GM23338 (cell line): ENCODE data around the gene GZF1. TPM values are rescaled to one million over a fixed set of nuclear protein-coding genes. Genes with fewer than 3 reads are reported as not detected.
A peak's percentile ranks its signal among the peaks of the same experiment; 100 is the strongest.

Experiments
- ATAC-seq: fragments of 200-7000 bp; cut with Tn5 transposase; 3 replicates; pipeline ENCODE4 v1.9.1; 2020
- DNase-seq: peaks from one replicate; pipeline ENCODE4 v3.0.0-alpha.2; 2015; ENCODE audit warnings: low spot score
- H2AFZ ChIP-seq: fragments of 200-600 bp; sonication (generic); 2 replicates; pipeline ENCODE4 v1.8.0; 2016; ENCODE audit warnings: antibody characterized with exemption, mild to moderate bottlenecking, moderate library complexity
- H3F3A ChIP-seq: fragments of 200-600 bp; sonication (generic); replicated peaks from 2 replicates; pipeline ENCODE4 v1.8.0; 2017; ENCODE audit warnings: antibody characterized with exemption, mixed run types, low read depth
- H3K27ac ChIP-seq: fragments of 200-600 bp; sonication (generic); 2 replicates; pipeline ENCODE4 v1.6.1; 2016; ENCODE audit warnings: low read depth
- H3K27me3 ChIP-seq: fragments of 200-600 bp; sonication (generic); 2 replicates; pipeline ENCODE4 v1.8.0; 2016; ENCODE audit warnings: mild to moderate bottlenecking, mixed run types, moderate library complexity; ENCODE audit not compliant: insufficient read depth
- H3K36me3 ChIP-seq: fragments of 200-600 bp; sonication (generic); 2 replicates; pipeline ENCODE4 v1.8.0; 2016; ENCODE audit warnings: mild to moderate bottlenecking; ENCODE audit not compliant: insufficient read depth
- H3K4me1 ChIP-seq: fragments of 200-600 bp; sonication (generic); 2 replicates; pipeline ENCODE4 v1.8.0; 2016; ENCODE audit warnings: mild to moderate bottlenecking, moderate library complexity; ENCODE audit not compliant: insufficient read depth
- H3K4me2 ChIP-seq: fragments of 200-600 bp; sonication (generic); 2 replicates; pipeline ENCODE4 v1.7.1; 2017; ENCODE audit warnings: mixed run types
- H3K4me3 ChIP-seq: fragments of 200-600 bp; sonication (generic); 2 replicates; pipeline ENCODE4 v1.6.1; 2016; ENCODE audit warnings: mixed run types
- H3K79me2 ChIP-seq: fragments of 200-600 bp; sonication (generic); replicated peaks from 2 replicates; pipeline ENCODE4 v1.8.0; 2017; ENCODE audit warnings: mild to moderate bottlenecking; ENCODE audit not compliant: insufficient read depth
- H3K9me2 ChIP-seq: fragments of 200-600 bp; sonication (generic); 2 replicates; pipeline ENCODE4 v1.8.0; 2017; ENCODE audit not compliant: insufficient read depth
- H4K20me1 ChIP-seq: fragments of 200-600 bp; sonication (generic); replicated peaks from 2 replicates; pipeline ENCODE4 v1.8.0; 2017; ENCODE audit warnings: mild to moderate bottlenecking; ENCODE audit not compliant: insufficient read depth
- H3K27ac Mint-ChIP-seq: 2 replicates; pipeline ENCODE4 v1.8.0; 2020; ENCODE audit warnings: inconsistent platforms, mild to moderate bottlenecking, moderate library complexity, mixed read lengths
- H3K27me3 Mint-ChIP-seq: 3 replicates; pipeline ENCODE4 v1.8.0; 2022; ENCODE audit warnings: low read depth, mild to moderate bottlenecking, moderate library complexity, mixed read lengths, inconsistent platforms; ENCODE audit not compliant: insufficient read depth, poor library complexity
- H3K36me3 Mint-ChIP-seq: 3 replicates; pipeline ENCODE4 v1.8.0; 2021; ENCODE audit warnings: low read depth, mild to moderate bottlenecking, inconsistent platforms, moderate library complexity, mixed read lengths
- H3K4me1 Mint-ChIP-seq: 3 replicates; pipeline ENCODE4 v1.8.0; 2020; ENCODE audit warnings: mild to moderate bottlenecking, inconsistent platforms, mixed read lengths
- H3K4me3 Mint-ChIP-seq: 3 replicates; pipeline ENCODE4 v1.8.0; 2021; ENCODE audit warnings: moderate library complexity, mild to moderate bottlenecking, inconsistent platforms, mixed read lengths
- H3K9me3 Mint-ChIP-seq: 3 replicates; pipeline ENCODE4 v1.8.0; 2020; ENCODE audit warnings: moderate library complexity, mild to moderate bottlenecking, inconsistent platforms, mixed read lengths
- CREB1 ChIP-seq: fragments of 250-450 bp; sonication (Bioruptor Pico); IDR thresholded peaks from 2 replicates; pipeline ENCODE4 v1.5.0; 2020; ENCODE audit warnings: low read depth, mild to moderate bottlenecking, moderate library complexity
- CTCF ChIP-seq, 2 experiments: fragments of 200-600 bp in 1 of 2; sonication (generic) in 1 of 2; conservative IDR thresholded peaks; 2 replicates each; pipeline versions ENCODE4 v1.5.1 to v1.6.1; 2016 to 2017; ENCODE audit warnings: antibody characterized with exemption in 2 of 2, low read depth in 2 of 2, mild to moderate bottlenecking in 2 of 2, moderate library complexity in 1 of 2
- ETS1 ChIP-seq: IDR thresholded peaks from 2 replicates; pipeline ENCODE4 v1.6.1; 2016; ENCODE audit warnings: antibody characterized with exemption
- EZH2 ChIP-seq: fragments of 200-600 bp; sonication (generic); IDR thresholded peaks from one replicate; pipeline ENCODE4 v1.8.0; 2017; ENCODE audit warnings: antibody characterized with exemption, mild to moderate bottlenecking, low read depth; ENCODE audit not compliant: unreplicated experiment
- EZH2phosphoT487 ChIP-seq: fragments of 200-600 bp; sonication (generic); IDR thresholded peaks from one replicate; pipeline ENCODE4 v1.8.1; 2018; ENCODE audit warnings: antibody characterized with exemption; ENCODE audit not compliant: unreplicated experiment
- JUNB ChIP-seq: IDR thresholded peaks from one replicate; pipeline ENCODE4 v1.6.1; 2016; ENCODE audit warnings: antibody characterized with exemption; ENCODE audit not compliant: unreplicated experiment
- NANOG ChIP-seq: IDR thresholded peaks from 2 replicates; pipeline ENCODE4 v1.6.1; 2016; ENCODE audit warnings: antibody characterized with exemption, borderline replicate concordance
- POLR2AphosphoS5 ChIP-seq: IDR thresholded peaks from 2 replicates; pipeline ENCODE4 v1.6.1; 2016; ENCODE audit warnings: antibody characterized with exemption, low read depth
- REST ChIP-seq: IDR thresholded peaks from one replicate; pipeline ENCODE4 v1.6.1; 2018; ENCODE audit warnings: antibody characterized with exemption; ENCODE audit not compliant: unreplicated experiment
- STAT1 ChIP-seq: IDR thresholded peaks from one replicate; pipeline ENCODE4 v1.6.1; 2016; ENCODE audit warnings: antibody characterized with exemption; ENCODE audit not compliant: unreplicated experiment
- ZNF114 ChIP-seq: fragments of 250-450 bp; sonication (Bioruptor Pico); IDR thresholded peaks from 2 replicates; pipeline ENCODE4 v1.5.0; 2020; ENCODE audit warnings: mild to moderate bottlenecking, moderate library complexity
- ZNF331 ChIP-seq: fragments of 250-450 bp; sonication (Bioruptor Pico); IDR thresholded peaks from 2 replicates; pipeline ENCODE4 v1.5.0; 2020; ENCODE audit warnings: low read depth, mild to moderate bottlenecking, moderate library complexity
- ZNF462 ChIP-seq: fragments of 250-450 bp; sonication (Bioruptor Pico); IDR thresholded peaks from 2 replicates; pipeline ENCODE4 v1.5.0; 2020; ENCODE audit warnings: mild to moderate bottlenecking, moderate library complexity
- polyA plus RNA-seq: library from polyadenylated mRNA; unstranded; fragments of >200 nt; fragmentation: Nextera tagmentation; extraction: Ambion mirVana; gene quantifications from 2 replicates; pipeline ENCODE4 v1.2.1, GENCODE V29; 2016
- total RNA-seq: library from RNA; depleted of rRNA; stranded (reverse); fragments of >200 nt; shearing (Covaris generic); gene quantifications from 2 replicates; pipeline ENCODE4 v1.2.3, GENCODE V29; 2014

GZF1 gene
- total and polyA plus RNA-seq, 2 experiments from 2014 or later = 4.2 to 15.7 TPM

- peak overlapping the region; percentile 95 for H3K4me3 ChIP-seq
- H3K9me3 Mint-ChIP-seq = no peaks in the 10 kb centered on the region
- peaks cover 13% of the 10 kb centered on the region for H4K20me1 ChIP-seq
- no peak for DNase-seq
- H3K79me2 ChIP-seq = peaks cover 27% of the 10 kb centered on the region
- H2AFZ ChIP-seq = no peak overlapping the region
- peak overlapping the region; percentile 96 for H3K27ac Mint-ChIP-seq
- H3K4me1 Mint-ChIP-seq = peaks cover 41% of the 10 kb centered on the region
- no peaks in the 10 kb centered on the region for H3K27me3 ChIP-seq
- peaks cover 16% of the 10 kb centered on the region; the same call in 1 of the 2 replicates for H3F3A ChIP-seq
- no peaks in the 10 kb centered on the region for H3K9me2 ChIP-seq
- ATAC-seq = no peak
- H3K27ac ChIP-seq = 0 out of 2 replicates have a peak overlapping the region, but pooled peaks have one; percentile 94
- peaks cover 12% of the 10 kb centered on the region for H3K36me3 Mint-ChIP-seq
- H3K4me1 ChIP-seq = peaks cover 35% of the 10 kb centered on the region; the same call in 1 of the 2 replicates
- H3K27me3 Mint-ChIP-seq = peaks cover 23% of the 10 kb centered on the region
- H3K36me3 ChIP-seq = no peaks in the 10 kb centered on the region
- H3K4me2 ChIP-seq = peak overlapping the region; percentile 81
- peak overlapping the region; percentile 88 for H3K4me3 Mint-ChIP-seq
- TF ChIP-seq EZH2 = no peak
- TF ChIP-seq ZNF462 (CRISPR knock-in tag) = no peak
- TF ChIP-seq ETS1 = no peak
- TF ChIP-seq CTCF (conservative IDR thresholded peaks at IDR 0.05; ENCODE audit: low read depth in 2 of 2) = no peak
- TF ChIP-seq EZH2phosphoT487 = no peak
- TF ChIP-seq NANOG = no peak
- TF ChIP-seq ZNF114 (CRISPR knock-in tag) = no peak
- no peak for TF ChIP-seq CREB1
- no peak for TF ChIP-seq STAT1
- TF ChIP-seq ZNF331 (CRISPR knock-in tag) = no peak
- no peak for TF ChIP-seq JUNB
- TF ChIP-seq REST = no peak
- TF ChIP-seq POLR2AphosphoS5 = no peak
These were observed 1.5 kb upstream of the GZF1 start for GRCh38 chr20:23360531-23360930.
